ENCODE results near the gene ZNF580. TPM values are rescaled to one million over a fixed set of nuclear protein-coding genes. Genes with fewer than 3 reads are reported as not detected.

Gene ZNF580
- total RNA-seq, 4 donors from 2014 or later, result 8.8 to 19.1 (median 12.9) TPM

DNA sequence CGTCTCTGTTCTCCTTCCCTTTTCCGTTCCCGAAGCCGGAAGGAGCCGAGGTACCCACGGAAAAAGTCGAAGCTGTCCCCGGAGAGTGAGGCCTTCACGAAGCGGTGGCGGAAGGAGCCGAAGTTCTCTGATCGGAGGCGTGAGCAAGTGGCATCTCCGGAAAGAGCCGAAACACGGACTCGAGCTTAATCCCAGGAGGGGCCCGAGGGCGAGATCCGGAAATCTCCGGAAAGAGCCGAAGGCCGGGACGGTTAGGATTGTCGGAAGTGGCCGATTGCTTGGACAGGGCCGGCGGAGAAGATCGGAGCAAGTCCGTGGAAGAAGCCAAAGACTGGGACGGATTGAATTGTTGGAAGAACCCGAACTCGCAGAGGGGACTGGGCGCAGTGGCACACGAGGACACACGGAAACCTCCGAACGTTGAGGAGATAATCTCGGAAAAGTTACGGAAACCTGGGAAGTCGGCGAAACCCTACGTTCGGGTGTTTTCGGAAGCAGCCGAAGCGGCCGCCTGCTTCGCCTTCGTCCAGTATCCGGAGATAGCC lies 13.6 kb downstream of the ZNF580 start:
- TF ChIP-seq POLR2A (IDR thresholded peaks at IDR 0.05), result no peak
- TF ChIP-seq, protein P1, sequence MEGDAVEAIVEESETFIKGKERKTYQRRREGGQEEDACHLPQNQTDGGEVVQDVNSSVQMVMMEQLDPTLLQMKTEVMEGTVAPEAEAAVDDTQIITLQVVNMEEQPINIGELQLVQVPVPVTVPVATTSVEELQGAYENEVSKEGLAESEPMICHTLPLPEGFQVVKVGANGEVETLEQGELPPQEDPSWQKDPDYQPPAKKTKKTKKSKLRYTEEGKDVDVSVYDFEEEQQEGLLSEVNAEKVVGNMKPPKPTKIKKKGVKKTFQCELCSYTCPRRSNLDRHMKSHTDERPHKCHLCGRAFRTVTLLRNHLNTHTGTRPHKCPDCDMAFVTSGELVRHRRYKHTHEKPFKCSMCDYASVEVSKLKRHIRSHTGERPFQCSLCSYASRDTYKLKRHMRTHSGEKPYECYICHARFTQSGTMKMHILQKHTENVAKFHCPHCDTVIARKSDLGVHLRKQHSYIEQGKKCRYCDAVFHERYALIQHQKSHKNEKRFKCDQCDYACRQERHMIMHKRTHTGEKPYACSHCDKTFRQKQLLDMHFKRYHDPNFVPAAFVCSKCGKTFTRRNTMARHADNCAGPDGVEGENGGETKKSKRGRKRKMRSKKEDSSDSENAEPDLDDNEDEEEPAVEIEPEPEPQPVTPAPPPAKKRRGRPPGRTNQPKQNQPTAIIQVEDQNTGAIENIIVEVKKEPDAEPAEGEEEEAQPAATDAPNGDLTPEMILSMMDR (IDR thresholded peaks at IDR 0.05), result no peak
- H3K36me3 ChIP-seq, result peaks cover 0 to 38% (median 2%) of the 10 kb centered on the region in 3 donors
- 0% methylated on average over 31 to 36 of the region's 52 CpGs for WGBS, 2 donors
- peak overlapping the region; percentile 76 to 95 (median 86) for H3K4me3 ChIP-seq
- peak overlapping the region; percentile 97 to 100 (median 99) for H3K27ac ChIP-seq
- intact Hi-C loops (cut with DNase I), result no loop called here
- H3K4me1 ChIP-seq, result peaks cover 39 to 64% (median 41%) of the 10 kb centered on the region in 3 donors
- H3K9me3 ChIP-seq, result no peaks in the 10 kb centered on the region
- peak; percentile 96 for DNase-seq
- H3K27me3 ChIP-seq, result no peaks in the 10 kb centered on the region

DNA sequence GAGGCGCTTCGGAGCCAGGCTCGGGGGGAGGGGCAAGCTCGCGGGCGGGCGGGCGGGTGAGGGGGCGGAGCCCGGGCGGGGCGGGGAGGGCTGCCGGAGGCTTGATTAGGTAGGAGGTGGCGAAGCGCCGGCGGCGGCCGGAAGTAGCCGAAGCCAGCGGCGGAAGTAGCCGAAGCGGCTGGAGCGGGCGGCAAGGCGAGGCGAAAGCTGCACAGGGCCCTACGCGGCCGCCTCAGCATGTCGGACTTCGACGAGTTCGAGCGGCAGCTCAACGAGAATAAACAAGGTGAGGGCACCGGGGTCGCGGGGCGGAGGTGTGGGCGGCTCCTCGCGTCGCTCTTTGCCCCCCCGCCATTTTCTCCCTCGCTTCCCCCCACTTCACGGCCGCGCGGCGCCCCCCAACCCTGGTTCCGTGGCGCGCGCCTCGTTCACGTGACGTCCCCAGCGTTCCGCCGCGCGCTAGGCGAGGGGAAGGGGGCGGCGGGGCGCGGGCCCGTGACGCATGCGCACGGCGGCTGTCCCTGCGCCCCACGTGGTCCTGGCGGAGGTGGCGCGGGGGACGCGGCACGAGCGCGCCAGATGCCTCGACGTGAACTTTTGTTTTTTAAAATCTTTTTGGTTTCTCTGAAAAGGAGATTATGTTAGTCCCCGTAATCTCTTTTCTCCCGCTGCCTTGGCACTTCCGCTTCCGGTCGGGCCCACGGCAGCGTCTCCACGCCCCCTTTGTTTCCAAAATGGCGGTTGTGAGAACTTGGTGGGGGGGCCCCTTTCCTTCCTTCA lies 14.3 kb downstream of the ZNF580 start, which contains the start of gene U2AF2:
U2AF2 (plus strand) TSS at position 168 of the 780 bp plus-strand sequence; CDS start at position 238, 70 bp downstream.
- intact Hi-C loops (cut with DNase I), result no loop called here
- TF ChIP-seq, protein P1 (IDR thresholded peaks at IDR 0.05), result peak in 1 of 6 experiments; percentile 7
- TF ChIP-seq POLR2A (IDR thresholded peaks at IDR 0.05), result peak in 2 of 4 donors; percentile 67 to 76
- WGBS, 2 donors, result 0 to 1% methylated on average over 19 to 27 of the region's 95 CpGs

DNA sequence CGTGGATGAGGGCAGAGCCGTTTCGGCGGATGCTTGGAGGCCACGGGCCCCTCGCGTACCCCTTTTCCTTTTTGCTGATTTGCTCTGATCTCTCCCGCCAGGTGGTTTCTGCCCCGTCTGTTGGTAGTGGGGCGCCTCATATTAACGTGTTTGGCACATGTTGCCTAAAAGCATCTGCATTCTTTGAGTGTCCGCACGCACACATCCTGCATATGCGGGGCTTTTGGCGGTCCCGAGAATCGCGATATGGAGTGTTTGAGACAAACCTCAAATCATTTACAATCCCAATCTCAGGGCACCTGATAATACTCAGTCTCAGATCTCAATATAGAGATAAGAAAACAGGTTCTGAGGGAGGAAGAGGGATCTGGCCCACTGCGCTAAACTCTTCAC lies 14.8 kb downstream of the ZNF580 start:
- Histone ChIP-seq H3K27me3 (no peaks in the 10 kb centered on the region), H3K4me3 (peak overlapping the region; percentile 76 to 95 (median 86)), H3K4me1 (peaks cover 39 to 68% (median 41%) of the 10 kb centered on the region in 3 donors), H3K9me3 (no peaks in the 10 kb centered on the region), H3K27ac (peak overlapping the region; percentile 97 to 100 (median 99)), H3K36me3 (peaks cover 4 to 46% (median 12%) of the 10 kb centered on the region in 3 donors)
- DNase-seq, result no peak
- WGBS, 2 donors, result 1% methylated on average over 17 to 19 of the region's 19 CpGs
- TF ChIP-seq POLR2A (IDR thresholded peaks at IDR 0.05), result no peak
- TF ChIP-seq, protein P1 (IDR thresholded peaks at IDR 0.05), result no peak
- intact Hi-C loops (cut with DNase I), result no loop called here

More for the DNA sequence above, 14.3 kb downstream of the ZNF580 start, which contains the start of gene U2AF2:
- Histone ChIP-seq H3K4me1 (peaks cover 39 to 64% (median 41%) of the 10 kb centered on the region in 3 donors), H3K27ac (peak within 1 kb of the TSS; percentile 97 to 100 (median 99)), H3K36me3 (peaks cover 0 to 44% (median 6%) of the 10 kb centered on the region in 3 donors), H3K9me3 (no peaks in the 10 kb centered on the region), H3K4me3 (peak within 1 kb of the TSS; percentile 76 to 95 (median 86)), H3K27me3 (no peaks in the 10 kb centered on the region)
- DNase-seq, result peak; percentile 65

DNA sequence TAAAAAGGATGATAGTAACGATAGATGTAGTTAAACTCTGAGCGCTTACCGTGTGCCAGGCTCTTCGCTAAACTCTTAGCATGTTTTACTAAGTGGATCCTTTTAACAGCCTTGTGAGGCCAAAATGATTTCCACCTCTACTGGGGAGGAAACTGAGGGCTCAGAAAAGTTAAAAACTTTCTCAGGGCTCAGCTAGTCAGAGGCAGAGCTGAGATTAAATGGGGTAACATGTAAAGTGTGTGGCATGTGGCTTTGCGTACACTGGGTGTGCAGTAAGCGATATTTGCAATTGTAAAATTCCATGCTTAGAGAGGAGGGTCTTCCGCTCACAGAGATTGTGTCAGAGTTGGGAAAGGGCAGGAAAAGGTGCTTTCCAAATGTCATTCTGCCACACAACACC lies 15.8 kb downstream of the ZNF580 start:
- TF ChIP-seq, protein P1 (IDR thresholded peaks at IDR 0.05), result no peak
- no peak for TF ChIP-seq POLR2A (IDR thresholded peaks at IDR 0.05)
- Histone ChIP-seq H3K36me3 (peaks cover 12 to 46% (median 21%) of the 10 kb centered on the region in 3 donors), H3K9me3 (no peaks in the 10 kb centered on the region), H3K27me3 (no peaks in the 10 kb centered on the region), H3K4me3 (peak overlapping the region; percentile 76 to 95 (median 86)), H3K4me1 (peaks cover 39 to 68% (median 41%) of the 10 kb centered on the region in 3 donors), H3K27ac (peak overlapping the region in 3 of 4 donors; percentile 99 to 100 (median 99))
- WGBS, 2 donors, result 34 to 38% methylated on average over 7 of the region's 7 CpGs
- intact Hi-C loops (cut with DNase I), result no loop called here
- DNase-seq, result no peak

Measured in esophagus squamous epithelium (tissue), 5 donors.